DOHH2 (cell line): Measurements from ENCODE around the gene CFAP97.

Source experiments
- CTCF ChIP-seq: fragments of 200-600 bp; sonication (generic); IDR thresholded peaks from one replicate; pipeline ENCODE4 v1.5.1; 2014; ENCODE audit warnings: antibody characterized with exemption, mild to moderate bottlenecking, low read depth, low read length; ENCODE audit not compliant: poor library complexity, severe bottlenecking
- EZH2phosphoT487 ChIP-seq: fragments of 200-600 bp; sonication (generic); IDR thresholded peaks from 2 replicates; pipeline ENCODE4 v1.6.1; 2017; ENCODE audit warnings: borderline replicate concordance, mild to moderate bottlenecking, antibody characterized with exemption, low read length, moderate library complexity, mixed read lengths

- TF ChIP-seq EZH2phosphoT487, result no peak
- TF ChIP-seq CTCF, result no peak
Measured at GRCh38 chr4:185227131-185227551, 23.3 kb upstream of the CFAP97 start.
